HG02763 (cell line): ENCODE measurements around the gene NUP153.
"Not testable (repeated sequence)": the region's sequence is repeated elsewhere in the genome, so short reads cannot be mapped to it uniquely, and the experiment has no call there.

Experiments
- ATAC-seq: cut with Tn5 transposase; IDR thresholded peaks from one replicate; pipeline ENCODE4 v1.9.1; 2021; ENCODE audit warnings: mild to moderate bottlenecking, moderate library complexity; ENCODE audit not compliant: unreplicated experiment

NUP153 gene

DNA sequence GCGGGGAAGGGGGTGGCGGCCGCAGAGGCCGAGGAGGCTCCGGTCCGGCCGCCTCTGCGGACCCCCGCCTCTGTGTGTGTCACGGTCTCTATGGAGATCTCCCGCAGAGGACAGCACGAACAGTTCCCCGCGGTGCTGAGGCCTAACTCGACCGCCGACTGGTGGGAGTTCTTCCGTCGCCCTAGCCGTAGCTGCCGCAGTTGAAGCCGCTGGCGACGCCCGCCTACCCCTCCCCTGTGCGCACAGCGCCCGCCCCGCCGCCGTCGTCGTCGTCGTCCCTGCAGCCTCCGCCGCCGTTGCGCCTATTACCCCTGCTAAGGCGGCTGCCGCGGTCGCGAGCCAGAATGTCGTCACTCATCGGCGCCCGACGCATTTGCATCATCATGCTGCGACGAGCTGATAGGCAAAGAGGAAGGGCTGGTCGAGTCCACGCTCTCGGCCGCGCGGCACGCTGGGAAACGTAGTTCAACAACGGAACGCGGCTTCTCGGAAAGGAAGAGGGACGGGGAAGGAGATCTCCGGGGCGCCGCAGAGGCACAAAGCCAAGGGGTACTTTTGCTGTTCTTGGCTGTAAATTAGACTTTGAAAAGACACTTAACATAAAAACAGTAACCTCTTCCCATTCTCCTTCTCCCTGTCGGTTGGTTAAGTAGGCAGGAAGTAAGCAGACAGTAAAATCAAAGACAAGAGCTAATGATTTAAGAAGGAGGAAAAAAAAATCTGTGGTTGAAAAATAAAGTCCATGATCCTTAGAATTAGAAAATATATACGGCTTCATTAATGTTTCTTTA, at the start of gene NUP153:
Gene NUP153 (minus strand): TSS at position 346 of the 791 bp plus-strand sequence. CDS start 538 bp downstream, outside the sequence.
- ATAC-seq: peak; percentile 69

GRCh38 chr6:17754254-17754653, 47.5 kb upstream of the NUP153 start:
- no peak for ATAC-seq

- not testable (repeated sequence) for ATAC-seq
Observed at GRCh38 chr6:17745324-17745723, 38.6 kb upstream of the NUP153 start.

DNA sequence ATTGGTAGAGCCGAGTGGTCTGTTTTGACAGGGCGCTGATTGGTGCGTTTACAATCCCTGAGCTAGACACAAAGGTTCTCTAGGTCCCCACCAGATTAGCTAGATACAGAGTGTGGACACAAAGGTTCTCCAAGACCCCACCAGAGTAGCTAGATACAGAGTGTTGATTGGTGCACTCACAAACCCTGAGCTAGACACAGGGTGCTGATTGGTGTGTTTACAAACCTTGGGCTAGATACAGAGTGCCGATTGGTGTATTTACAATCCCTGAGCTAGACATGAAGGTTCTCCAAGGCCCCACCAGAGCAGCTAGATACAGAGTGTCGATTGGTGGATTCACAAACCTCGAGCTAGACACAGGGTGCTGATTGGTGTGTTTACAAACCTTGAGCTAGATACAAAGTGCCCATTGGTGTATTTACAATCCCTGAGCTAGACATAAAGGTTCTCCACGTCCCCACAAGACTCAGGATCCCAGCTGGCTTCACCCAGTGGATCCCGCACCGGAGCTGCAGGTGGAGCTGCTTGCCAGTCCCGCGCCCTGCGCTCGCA, 38.1 kb upstream of the NUP153 start:
- not testable (repeated sequence) for ATAC-seq

DNA sequence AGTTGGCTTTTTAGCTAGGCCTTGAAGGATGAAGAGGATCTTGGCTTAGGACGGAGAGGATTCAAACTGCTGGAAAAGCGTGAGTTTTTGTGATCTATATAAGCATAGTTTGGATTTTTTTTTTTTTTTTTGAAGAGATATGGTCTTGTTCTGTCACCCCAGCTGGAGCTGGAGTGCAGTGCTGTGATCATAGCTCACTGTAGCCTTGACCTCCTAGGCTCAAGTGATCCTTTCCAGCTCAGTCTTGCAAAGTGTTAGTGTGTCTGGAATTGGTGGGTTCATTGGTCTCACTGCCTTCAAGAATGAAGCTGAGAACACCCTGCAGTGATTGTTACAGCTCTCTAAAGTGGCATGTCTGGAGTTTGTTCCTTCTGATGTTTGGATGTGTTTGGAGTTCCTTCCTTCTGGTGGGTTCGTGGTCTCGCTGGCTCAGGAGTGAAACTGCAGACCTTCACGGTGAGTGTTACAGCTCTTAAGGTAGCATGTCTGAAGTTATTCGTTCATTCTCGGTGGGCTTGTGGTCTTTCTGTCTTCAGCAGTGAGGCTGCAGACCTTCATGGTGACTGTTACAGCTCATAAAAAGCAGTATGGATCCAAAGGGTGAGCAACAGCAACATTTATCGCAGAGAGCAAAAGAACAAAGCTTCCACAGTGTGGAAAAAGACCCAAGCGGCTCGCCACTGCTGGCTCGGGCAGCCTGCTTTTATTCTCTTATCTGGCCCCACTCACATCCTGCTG, 37.5 kb upstream of the NUP153 start:
- no peak for ATAC-seq

DNA sequence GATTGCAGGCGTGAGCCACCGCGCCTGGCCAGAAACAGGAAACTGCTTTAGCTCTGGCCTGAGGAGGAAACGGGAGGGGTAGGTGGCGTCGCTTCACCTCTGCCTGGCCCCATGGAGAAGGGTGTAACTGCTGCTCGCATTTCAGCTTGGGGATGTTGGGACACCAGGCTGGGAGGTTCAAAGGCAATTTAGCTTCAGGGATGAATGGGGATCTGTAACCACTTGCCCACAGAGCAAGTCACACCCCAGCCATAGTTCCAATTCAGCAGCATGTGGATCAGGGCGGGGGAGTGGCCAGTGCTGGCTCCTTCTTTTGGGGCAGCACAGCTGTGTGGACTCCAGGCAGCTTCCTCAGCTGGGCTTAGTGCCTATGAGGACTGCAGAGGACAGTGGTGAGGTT, 34.8 kb upstream of the NUP153 start:
- ATAC-seq: no peak

DNA sequence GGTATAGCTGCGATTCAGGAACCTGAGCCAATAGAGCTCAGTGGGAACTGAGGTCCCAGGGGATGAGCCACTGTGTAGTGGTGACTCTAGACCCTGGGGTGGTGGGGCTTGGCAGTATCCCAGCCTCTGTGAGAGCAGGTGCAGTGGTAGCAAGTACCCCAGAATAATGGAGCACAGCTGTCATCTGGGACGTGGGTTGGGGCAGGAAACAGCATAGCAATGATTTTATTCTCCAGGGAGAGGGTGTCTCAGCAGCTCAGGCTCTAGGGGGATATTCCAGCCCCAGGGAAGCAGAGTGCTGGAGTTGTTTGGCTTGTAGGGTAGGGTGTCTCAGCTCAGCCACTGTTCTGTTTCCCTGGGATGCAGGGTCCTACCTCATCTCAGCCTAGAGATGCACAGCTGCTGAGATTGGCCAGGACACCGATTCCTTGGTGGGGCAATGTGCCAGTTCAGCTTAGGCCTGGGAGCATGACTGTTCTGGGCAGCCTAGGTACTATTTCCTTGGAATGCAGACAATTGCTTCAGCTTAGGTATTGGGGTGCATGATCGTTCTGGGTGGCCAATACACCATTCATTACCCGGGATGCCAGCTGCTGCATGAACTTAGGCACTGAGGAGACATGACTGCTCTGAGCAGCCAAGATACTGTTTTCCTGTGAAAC, 34.0 kb upstream of the NUP153 start:
- no peak for ATAC-seq

DNA sequence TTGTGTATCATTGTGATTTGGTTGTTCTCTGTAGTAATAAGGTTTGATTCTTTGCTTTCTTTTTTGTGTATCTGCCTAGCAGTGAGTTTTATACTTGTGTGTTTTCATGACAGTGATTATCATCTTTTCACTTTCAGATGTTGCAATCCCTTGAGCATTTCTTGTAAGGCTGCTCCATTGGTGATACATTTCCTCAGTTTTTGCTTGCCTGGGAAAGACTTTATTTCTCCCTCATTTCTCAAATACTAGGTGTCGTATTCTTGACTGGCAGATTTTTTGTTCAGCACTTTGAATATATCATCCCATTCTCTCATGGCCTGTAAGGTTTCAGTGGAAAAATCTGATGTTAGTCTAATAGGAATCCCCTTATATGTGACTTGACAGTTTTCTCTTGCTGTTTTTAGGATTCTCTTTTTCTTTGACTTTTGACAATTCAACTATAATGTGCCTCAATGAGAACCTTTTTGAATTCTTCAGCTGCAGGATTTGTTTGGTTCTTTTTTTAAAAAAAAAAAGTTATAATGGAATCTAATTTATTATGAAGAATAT, 31.1 kb upstream of the NUP153 start:
- ATAC-seq: no peak

GRCh38 chr6:17735311-17735710, 28.6 kb upstream of the NUP153 start:
- ATAC-seq: not testable (repeated sequence)

GRCh38 chr6:17730078-17730704, 23.5 kb upstream of the NUP153 start:
- no peak for ATAC-seq

DNA sequence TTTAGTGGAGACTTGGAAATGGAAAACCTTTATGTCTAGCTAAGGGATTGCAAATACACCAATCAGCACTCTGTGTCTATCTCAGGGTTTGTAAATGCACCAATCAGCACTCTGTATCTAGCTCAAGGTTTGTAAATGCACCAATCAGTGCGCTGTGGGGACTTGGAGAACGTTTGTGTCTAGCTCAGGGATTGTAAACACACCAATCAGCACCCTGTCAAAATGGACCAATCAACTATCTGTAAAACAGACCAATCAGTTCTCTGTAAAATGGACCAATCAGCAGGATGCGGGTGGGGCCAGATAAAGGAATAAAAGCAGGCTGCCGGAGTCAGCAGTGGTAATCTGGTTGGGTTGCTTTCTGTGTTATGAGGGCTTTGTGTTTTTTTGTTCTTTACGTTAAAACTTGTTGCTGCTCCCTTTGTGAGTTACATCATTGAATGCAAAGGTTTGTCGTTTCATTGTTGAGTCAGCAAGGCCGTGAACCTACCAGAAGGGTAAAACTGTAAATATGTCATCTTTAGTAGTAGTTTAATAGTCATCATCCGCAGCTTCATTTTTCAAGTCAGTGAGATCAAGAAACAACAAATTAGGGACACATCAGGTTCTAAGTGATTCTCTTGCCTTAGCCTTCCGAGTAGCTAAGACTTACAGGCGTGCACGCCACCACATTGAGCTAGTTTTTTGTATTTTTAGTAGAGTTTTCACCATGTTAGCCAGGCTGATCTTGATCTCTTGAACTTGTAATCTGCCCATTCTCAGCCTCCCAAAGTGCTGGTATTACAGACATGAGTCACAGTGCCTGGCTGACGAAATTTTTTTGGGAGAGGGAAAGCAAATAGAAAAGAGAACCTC, 22.7 kb upstream of the NUP153 start:
- ATAC-seq: no peak

- no peak for ATAC-seq
Observed at GRCh38 chr6:17728551-17729222, 22.0 kb upstream of the NUP153 start.

DNA sequence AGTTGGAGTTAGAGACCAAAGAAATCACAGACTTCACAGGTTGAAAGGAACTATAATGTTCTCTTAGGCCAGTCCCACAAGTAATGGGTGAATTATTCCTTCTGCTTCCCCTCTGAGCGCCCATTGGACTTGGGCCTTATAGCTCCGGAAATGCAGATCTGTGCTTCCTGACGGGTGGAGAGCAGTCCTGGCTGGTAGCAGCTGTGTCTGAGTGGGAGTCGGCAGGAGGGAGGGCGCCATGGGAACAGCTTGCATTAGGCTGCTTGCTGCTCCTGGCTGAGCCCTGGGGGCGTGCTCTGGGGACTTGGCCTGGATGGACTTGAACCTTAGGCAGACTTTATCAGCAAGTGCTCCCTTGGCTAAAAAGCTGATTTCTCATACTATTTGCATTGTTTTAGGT, 18.4 kb upstream of the NUP153 start:
- ATAC-seq: no peak

- ATAC-seq: no peak
Observed at GRCh38 chr6:17724341-17724740, 17.6 kb upstream of the NUP153 start.

GRCh38 chr6:17721671-17722070, 14.9 kb upstream of the NUP153 start:
- no peak for ATAC-seq

GRCh38 chr6:17719323-17720041, 12.8 kb upstream of the NUP153 start:
- ATAC-seq: no peak

DNA sequence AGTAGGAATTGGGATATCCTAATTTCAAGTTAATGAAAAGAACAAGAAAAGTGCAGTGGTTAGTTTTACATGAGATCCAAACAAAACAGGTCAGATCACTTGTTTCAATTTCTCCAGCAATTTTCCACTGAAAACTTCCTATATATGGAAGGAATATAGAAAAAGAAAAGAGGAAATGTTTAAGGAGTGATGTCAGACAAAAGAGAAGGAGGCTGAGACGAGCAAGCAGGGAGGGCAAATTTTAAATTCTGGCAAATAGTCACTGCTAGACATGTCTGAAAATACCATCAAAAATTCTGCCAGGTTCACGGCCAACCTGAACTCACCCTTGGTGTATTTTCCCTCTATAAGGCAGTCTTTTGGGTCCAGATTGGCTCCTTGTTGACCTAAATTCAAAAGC, 9.5 kb upstream of the NUP153 start:
- no peak for ATAC-seq
